Small intestine (tissue), 7 donors: Measurements from ENCODE around the gene CECR2. TPM values are rescaled to one million over a fixed set of nuclear protein-coding genes. Genes with fewer than 3 reads are reported as not detected.
A peak's percentile ranks its signal among the peaks of the same experiment; 100 is the strongest.

Source experiments
- DNase-seq, 2 donors: peaks; one replicate each; pipeline versions ENCODE4 v3.0.0 to v3.0.0-alpha.2; 2013
- FAIRE-seq: peaks from 2 replicates; lab custom pipeline; 2012; peaks lifted over from hg19 to GRCh38; lab: Jason Lieb, UNC
- H3K27ac ChIP-seq, 3 donors: one replicate each; pipeline ENCODE4 v1.5.1; 2013; ENCODE audit warnings: low read length in 2 of 3, mild to moderate bottlenecking in 2 of 3, control low read depth in 1 of 3, inconsistent platforms in 1 of 3, low read depth in 1 of 3, moderate library complexity in 1 of 3
- H3K27me3 ChIP-seq, 3 donors: one replicate each; pipeline ENCODE4 v1.6.1; 2013; ENCODE audit warnings: low read length in 3 of 3, inconsistent platforms in 1 of 3; ENCODE audit not compliant: control insufficient read depth in 3 of 3, insufficient read depth in 3 of 3
- H3K36me3 ChIP-seq, 3 donors: one replicate each; pipeline ENCODE4 v1.6.1; 2013; ENCODE audit warnings: low read length in 3 of 3, inconsistent platforms in 1 of 3, low read depth in 1 of 3, mild to moderate bottlenecking in 1 of 3, moderate library complexity in 1 of 3; ENCODE audit not compliant: control insufficient read depth in 3 of 3, insufficient read depth in 2 of 3
- H3K4me1 ChIP-seq, 3 donors: one replicate each; pipeline ENCODE4 v1.6.1; 2013; ENCODE audit warnings: low read length in 2 of 3, inconsistent platforms in 1 of 3, low read depth in 1 of 3, mild to moderate bottlenecking in 1 of 3, moderate library complexity in 1 of 3; ENCODE audit not compliant: control insufficient read depth in 3 of 3, insufficient read depth in 2 of 3
- H3K4me3 ChIP-seq, 3 donors: one replicate each; pipeline ENCODE4 v1.5.1; 2013; ENCODE audit warnings: low read length in 3 of 3, control low read depth in 1 of 3, inconsistent platforms in 1 of 3, low read depth in 1 of 3, mild to moderate bottlenecking in 1 of 3, moderate library complexity in 1 of 3
- H3K9me3 ChIP-seq, 2 donors: one replicate each; pipeline ENCODE4 v1.6.1; 2013; ENCODE audit warnings: low read depth in 1 of 2, low read length in 1 of 2; ENCODE audit not compliant: control insufficient read depth in 2 of 2, insufficient read depth in 1 of 2
- WGBS, 3 donors: extraction: QIAGEN DNeasy Blood & Tissue Kit; methylation state at CpG; one replicate each; pipeline ENCODE4 v1.1.7; 2013; 5-methylcytosine and 5-hydroxymethylcytosine counted together
- polyA plus RNA-seq, 4 donors: library from polyadenylated mRNA; stranded (reverse) in 3 of 4; unstranded in 1 of 4; fragments of 200-250 nt in 3 of 4; fragments of 120-200 nt in 1 of 4; gene quantifications; one replicate each; pipeline versions ENCODE4 v1.2.1 to v1.2.3, GENCODE V29; 2013
- donor health status: healthy with polysubstance abuse.
- donor health status: control.
- donor health status: control.
- donor health status: Bipolar disorder and iron deficiency.
- donor health status: healthy.

Gene CECR2
- polyA plus RNA-seq, 4 donors, result under 0.01 to 0.84 (median 0.34) TPM

GRCh38 chr22:17566776-17567175 is 197.5 kb downstream of the CECR2 start:
- DNase-seq (no peak), FAIRE-seq (no peak)
- Histone ChIP-seq H3K9me3 (no peaks in the 10 kb centered on the region), H3K27ac (no peak overlapping the region), H3K36me3 (no peaks in the 10 kb centered on the region), H3K4me3 (no peak overlapping the region), H3K27me3 (peaks cover 0 to 3% (median 2%) of the 10 kb centered on the region in 3 donors), H3K4me1 (no peaks in the 10 kb centered on the region)
- 79 to 93% (median 83%) methylated on average over 10 of the region's 10 CpGs for WGBS, 3 donors

GRCh38 chr22:17569971-17570511 is 200.8 kb downstream of the CECR2 start:
- Histone ChIP-seq H3K4me1 (no peaks in the 10 kb centered on the region), H3K9me3 (no peaks in the 10 kb centered on the region), H3K36me3 (no peaks in the 10 kb centered on the region), H3K27me3 (peaks cover 0 to 3% (median 2%) of the 10 kb centered on the region in 3 donors), H3K27ac (peak overlapping the region in 1 of 3 donors; percentile 86), H3K4me3 (no peak overlapping the region)
- 37 to 50% (median 39%) methylated on average over 8 of the region's 8 CpGs for WGBS, 3 donors
- FAIRE-seq (no peak), DNase-seq (no peak)

GRCh38 chr22:17570851-17571631 is 201.8 kb downstream of the CECR2 start:
- Histone ChIP-seq H3K9me3 (no peaks in the 10 kb centered on the region), H3K27ac (peak overlapping the region in 1 of 3 donors; percentile 86), H3K27me3 (peaks cover 0 to 3% (median 2%) of the 10 kb centered on the region in 3 donors), H3K36me3 (no peaks in the 10 kb centered on the region), H3K4me1 (no peaks in the 10 kb centered on the region), H3K4me3 (peak overlapping the region in 1 of 3 donors; percentile 7)
- DNase-seq (peak; percentile 12 to 26), FAIRE-seq (no peak)
- 46 to 59% (median 52%) methylated on average over 21 of the region's 21 CpGs for WGBS, 3 donors

GRCh38 chr22:17575151-17575550 is 205.9 kb downstream of the CECR2 start:
- Histone ChIP-seq H3K27ac (no peak overlapping the region), H3K4me3 (no peak overlapping the region), H3K27me3 (peaks cover 0 to under 1% (median under 1%) of the 10 kb centered on the region in 3 donors), H3K4me1 (no peaks in the 10 kb centered on the region), H3K36me3 (no peaks in the 10 kb centered on the region), H3K9me3 (no peaks in the 10 kb centered on the region)
- WGBS, 3 donors, result 71 to 80% (median 75%) methylated on average over 5 of the region's 5 CpGs
- DNase-seq (no peak), FAIRE-seq (no peak)

GRCh38 chr22:17575681-17576080 is 206.4 kb downstream of the CECR2 start:
- FAIRE-seq (no peak), DNase-seq (no peak)
- no peaks in the 10 kb centered on the region for H3K4me1 ChIP-seq
- no peaks in the 10 kb centered on the region for H3K27me3 ChIP-seq
- H3K27ac ChIP-seq, result no peak overlapping the region
- no peaks in the 10 kb centered on the region for H3K36me3 ChIP-seq
- no peaks in the 10 kb centered on the region for H3K9me3 ChIP-seq
- no peak overlapping the region for H3K4me3 ChIP-seq
- 79 to 88% (median 79%) methylated on average over 4 of the region's 4 CpGs for whole genome bisulfite sequencing, 3 donors

GRCh38 chr22:17576470-17576869 is 207.2 kb downstream of the CECR2 start:
- H3K27ac ChIP-seq, result no peak overlapping the region
- no peak for DNase-seq
- H3K4me1 ChIP-seq, result no peaks in the 10 kb centered on the region
- H3K9me3 ChIP-seq, result no peaks in the 10 kb centered on the region
- WGBS, 3 donors, result 79 to 80% (median 80%) methylated on average over 6 of the region's 6 CpGs
- no peaks in the 10 kb centered on the region for H3K36me3 ChIP-seq
- no peak for FAIRE-seq
- H3K27me3 ChIP-seq, result no peaks in the 10 kb centered on the region
- H3K4me3 ChIP-seq, result no peak overlapping the region

- Histone ChIP-seq H3K4me1 (no peaks in the 10 kb centered on the region), H3K4me3 (no peak overlapping the region), H3K27ac (no peak overlapping the region), H3K27me3 (no peaks in the 10 kb centered on the region), H3K9me3 (no peaks in the 10 kb centered on the region), H3K36me3 (no peaks in the 10 kb centered on the region)
- no peak for FAIRE-seq
- 69 to 75% (median 70%) methylated on average over 11 of the region's 11 CpGs for WGBS, 3 donors
- no peak for DNase-seq
Measured at GRCh38 chr22:17578136-17578754, 209.0 kb downstream of the CECR2 start.

- H3K27ac ChIP-seq, result no peak overlapping the region
- no peak for FAIRE-seq
Measured at GRCh38 chr22:17579535-17579981, 210.3 kb downstream of the CECR2 start.

More at GRCh38 chr22:17579535-17579981, 210.3 kb downstream of the CECR2 start:
- Histone ChIP-seq H3K4me1 (no peaks in the 10 kb centered on the region), H3K27me3 (no peaks in the 10 kb centered on the region), H3K4me3 (no peak overlapping the region), H3K36me3 (no peaks in the 10 kb centered on the region), H3K9me3 (no peaks in the 10 kb centered on the region)
- WGBS, 3 donors, result 44 to 74% (median 54%) methylated on average over 14 of the region's 14 CpGs
- peak in 1 of 2 donors; percentile 23 for DNase-seq
